Adipose tissue (tissue), 3 donors: ENCODE measurements around the gene GNG10. TPM values are rescaled to one million over a fixed set of nuclear protein-coding genes. Genes with fewer than 3 reads are reported as not detected.
"Not testable (repeated sequence)": the region's sequence is repeated elsewhere in the genome, so short reads cannot be mapped to it uniquely, and the experiment has no call there.

ENCODE experiments used
- H3K27ac ChIP-seq: one replicate; pipeline ENCODE4 v1.5.1; 2013; ENCODE audit warnings: low read depth, low read length
- WGBS, 3 donors: extraction: QIAGEN DNeasy Blood & Tissue Kit; methylation state at CpG; one replicate each; pipeline ENCODE4 v1.1.7; 2013; 5-methylcytosine and 5-hydroxymethylcytosine counted together
- polyA plus RNA-seq, 3 donors: library from polyadenylated mRNA; stranded (reverse); fragments of 200-250 nt; gene quantifications; one replicate each; pipeline ENCODE4 v1.2.3, GENCODE V29; 2013
- donor health status: healthy with polysubstance abuse.
- donor health status: Bipolar disorder and iron deficiency.
- donor health status: healthy.

GNG10 gene
- polyA plus RNA-seq: 100 to 1,000 TPM in 1 of 3 donors, 10 to 100 TPM in 2; 15.0 to 147 (median 57.2) TPM

GRCh38 chr9:111661150-111661801 is at the start of gene GNG10:
Gene GNG10 (plus strand): TSS chr9:111661605. CDS start chr9:111661635, 30 bp downstream.
- WGBS, 3 donors: 0 to 1% (median 0%) methylated on average over 52 to 61 of the region's 61 CpGs
- H3K27ac ChIP-seq: peak within 1 kb of the TSS; percentile 60

GRCh38 chr9:111613436-111614040 is 47.9 kb upstream of the GNG10 start:
- H3K27ac ChIP-seq: no peak overlapping the region
- 40 to 57% (median 45%) methylated on average over 4 of the region's 4 CpGs for WGBS, 3 donors

- 60 to 63% (median 62%) methylated on average over 3 of the region's 3 CpGs for WGBS, 3 donors
Observed at GRCh38 chr9:111615928-111616327, 45.5 kb upstream of the GNG10 start.

GRCh38 chr9:111617349-111617748 is 44.1 kb upstream of the GNG10 start:
- H3K27ac ChIP-seq: not testable (repeated sequence)
- 95 to 96% (median 95%) methylated on average over 24 to 29 of the region's 29 CpGs for WGBS, 3 donors

More at GRCh38 chr9:111615928-111616327, 45.5 kb upstream of the GNG10 start:
- no peak overlapping the region for H3K27ac ChIP-seq

- H3K27ac ChIP-seq: no peak overlapping the region
- WGBS, 3 donors: 22 to 29% (median 22%) methylated on average over 2 of the region's 2 CpGs
Observed at GRCh38 chr9:111621895-111622480, 39.4 kb upstream of the GNG10 start.

- H3K27ac ChIP-seq: no peak overlapping the region
- WGBS, 3 donors: 62 to 72% (median 62%) methylated on average over 3 of the region's 3 CpGs
Observed at GRCh38 chr9:111622626-111623025, 38.8 kb upstream of the GNG10 start.

- WGBS, 3 donors: 42 to 74% (median 66%) methylated on average over 7 of the region's 7 CpGs
- no peak overlapping the region for H3K27ac ChIP-seq
Observed at GRCh38 chr9:111627260-111627963, 34.0 kb upstream of the GNG10 start.

- no peak overlapping the region for H3K27ac ChIP-seq
- 77 to 83% (median 81%) methylated on average over 7 of the region's 7 CpGs for WGBS, 3 donors
Observed at GRCh38 chr9:111628411-111628810, 33.0 kb upstream of the GNG10 start.

DNA sequence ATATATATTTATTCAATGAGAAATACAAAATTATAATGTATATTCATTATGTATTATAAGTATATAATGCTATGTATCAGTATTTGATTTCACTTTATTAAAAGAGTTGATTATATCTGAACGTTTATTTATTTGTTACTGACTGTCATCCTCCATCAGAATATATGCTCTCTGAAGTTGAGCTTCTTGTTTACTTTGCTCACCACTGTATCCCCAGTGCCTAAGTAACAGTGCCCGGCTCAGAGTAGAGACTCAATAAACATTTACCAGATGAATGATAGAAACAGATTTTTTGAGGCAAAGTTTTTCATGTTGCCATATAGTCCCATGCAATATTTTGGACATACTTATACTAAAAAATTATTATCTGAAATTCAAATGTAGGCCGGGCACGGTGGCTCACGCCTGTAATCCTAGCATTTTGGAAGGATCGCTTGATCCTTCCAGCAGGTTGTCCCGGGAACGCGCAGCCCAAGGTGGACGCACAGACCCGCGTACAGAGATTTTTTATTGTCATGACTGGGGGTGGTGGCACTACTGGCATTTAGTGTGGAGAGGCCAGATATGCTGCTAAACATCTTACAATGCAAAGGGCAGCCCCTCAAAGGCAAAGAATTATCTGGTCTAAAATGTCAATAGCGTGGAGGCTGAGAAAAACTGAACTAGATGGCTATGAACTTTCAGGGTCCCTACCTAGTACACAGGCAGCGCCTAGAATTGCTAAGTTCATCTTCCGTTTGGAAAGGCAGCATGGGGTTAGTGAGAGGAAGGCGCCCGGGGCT is 31.0 kb upstream of the GNG10 start:
- H3K27ac ChIP-seq: no peak overlapping the region
- WGBS, 3 donors: 5 to 15% (median 10%) methylated on average over 17 of the region's 17 CpGs

DNA sequence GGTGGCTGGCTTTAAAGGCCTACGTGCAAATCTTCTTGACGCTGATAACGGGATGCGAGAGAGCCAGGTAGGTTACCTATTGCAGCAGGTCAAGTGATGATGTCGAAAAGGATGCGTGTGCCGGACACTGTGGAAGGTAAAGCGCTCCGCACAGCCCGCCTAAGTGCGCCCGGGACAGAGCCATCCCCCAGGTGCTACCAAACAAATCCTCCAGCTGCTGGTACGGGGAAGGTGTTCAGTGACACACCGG is 30.5 kb upstream of the GNG10 start:
- H3K27ac ChIP-seq: no peak overlapping the region
- WGBS, 3 donors: 0 to 1% (median 0%) methylated on average over 14 of the region's 14 CpGs

DNA sequence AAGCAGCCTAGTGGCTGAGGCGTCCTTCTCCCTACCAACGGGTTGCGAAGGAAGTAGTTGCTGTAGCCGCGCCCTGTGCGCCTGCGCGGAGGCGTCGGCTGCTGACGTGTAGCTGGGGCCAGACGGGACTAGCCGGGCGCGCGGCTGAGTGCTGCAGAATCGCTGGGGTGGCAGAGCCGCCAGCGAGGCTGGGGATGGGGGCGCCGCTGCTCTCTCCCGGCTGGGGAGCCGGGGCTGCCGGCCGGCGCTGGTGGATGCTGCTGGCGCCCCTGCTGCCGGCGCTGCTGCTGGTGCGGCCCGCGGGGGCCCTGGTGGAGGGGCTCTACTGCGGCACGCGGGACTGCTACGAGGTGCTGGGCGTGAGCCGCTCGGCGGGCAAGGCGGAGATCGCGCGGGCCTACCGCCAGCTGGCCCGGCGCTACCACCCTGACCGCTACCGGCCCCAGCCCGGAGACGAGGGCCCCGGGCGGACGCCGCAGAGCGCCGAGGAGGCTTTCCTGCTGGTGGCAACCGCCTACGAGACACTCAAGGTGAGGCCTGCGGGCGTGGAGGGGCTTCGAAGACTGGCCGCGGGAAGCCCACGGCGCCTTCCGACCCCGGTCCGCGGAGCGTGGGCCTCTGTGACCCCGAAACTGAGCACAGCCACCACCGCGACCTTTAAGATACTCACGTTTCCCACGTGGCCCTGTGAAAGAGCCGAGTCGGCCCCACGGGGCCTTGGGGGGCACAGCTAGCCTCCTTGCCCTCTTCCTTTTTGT is 30.0 kb upstream of the GNG10 start, which contains the start of gene DNAJC25:
Gene DNAJC25, plus strand, starts transcription at position 121 of the 758 bp plus-strand sequence. Its CDS starts 74 bp downstream, at position 195.
- WGBS, 3 donors: 0 to 1% (median 0%) methylated on average over 59 to 79 of the region's 79 CpGs
- peak within 1 kb of the TSS; percentile 17 for H3K27ac ChIP-seq

DNA sequence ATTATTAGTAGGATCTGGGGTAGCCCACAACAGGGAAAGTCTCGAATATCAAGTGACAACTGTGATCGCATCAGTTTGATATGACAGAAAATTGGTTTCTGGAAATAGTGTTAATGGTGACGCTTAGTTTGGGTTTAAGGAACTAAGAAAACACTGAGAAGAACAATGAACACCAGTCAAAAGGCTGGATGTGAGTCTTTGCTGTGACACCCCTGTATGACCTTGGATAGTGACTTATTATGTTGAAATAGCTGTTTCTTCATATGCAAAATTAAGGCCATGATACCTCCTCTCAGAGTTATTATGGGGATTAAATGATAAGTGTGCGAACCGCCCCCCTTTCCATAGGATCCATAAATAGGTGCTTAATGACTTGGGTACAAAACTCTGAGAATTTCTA is 29.3 kb upstream of the GNG10 start:
- no peak overlapping the region for H3K27ac ChIP-seq
- 15 to 40% (median 29%) methylated on average over 5 of the region's 5 CpGs for WGBS, 3 donors

- H3K27ac ChIP-seq: no peak overlapping the region
- 57 to 85% (median 68%) methylated on average over 7 of the region's 7 CpGs for WGBS, 3 donors
Observed at GRCh38 chr9:111632695-111633388, 28.6 kb upstream of the GNG10 start.

DNA sequence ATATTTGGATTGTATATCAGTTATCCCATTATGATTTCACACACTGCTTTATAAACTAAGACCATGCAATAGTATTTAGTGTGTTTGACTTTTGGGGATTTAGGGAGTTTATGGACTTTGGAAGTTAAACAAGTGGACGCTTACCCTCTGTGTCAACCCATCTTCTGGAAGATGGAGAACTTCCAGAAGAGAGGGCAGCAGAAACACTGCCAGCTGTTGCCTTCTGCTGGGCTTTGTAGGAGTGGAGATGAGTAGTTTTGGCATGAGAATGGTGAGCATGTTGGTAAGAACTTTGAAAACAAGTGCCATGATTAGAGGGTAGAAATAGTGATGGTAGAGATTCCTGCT is 28.0 kb upstream of the GNG10 start:
- 38 to 89% (median 71%) methylated on average over 1 of the region's 1 CpG for WGBS, 3 donors
- no peak overlapping the region for H3K27ac ChIP-seq

GRCh38 chr9:111634860-111635259 is 26.5 kb upstream of the GNG10 start:
- no peak overlapping the region for H3K27ac ChIP-seq
- WGBS, 3 donors: 70 to 87% (median 82%) methylated on average over 1 of the region's 1 CpG

DNA sequence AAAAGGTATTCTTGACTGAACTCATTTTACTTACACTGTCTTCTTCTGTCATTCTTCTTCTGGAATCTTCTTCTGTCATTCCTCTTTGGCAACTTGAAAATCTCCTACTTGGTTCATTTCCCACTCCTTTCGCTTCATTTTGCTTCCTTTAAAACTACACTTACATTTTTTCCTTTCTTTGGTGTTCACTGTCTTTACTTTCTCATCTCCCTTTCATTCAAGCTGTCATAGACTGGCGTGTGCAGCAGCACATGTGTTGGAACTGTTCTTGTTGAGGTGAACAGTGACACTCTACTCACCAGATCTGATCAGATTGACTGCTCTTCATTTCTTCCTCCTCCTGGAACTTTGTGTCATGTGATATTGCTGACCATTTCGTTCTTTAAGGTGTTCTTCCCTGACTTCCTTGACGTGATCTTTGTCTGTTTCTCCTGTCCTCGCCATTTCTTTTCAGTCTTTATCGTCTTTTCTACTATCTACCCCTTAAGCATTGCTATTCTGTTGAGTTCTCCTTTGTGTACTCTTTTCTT is 23.9 kb upstream of the GNG10 start:
- 65 to 86% (median 85%) methylated on average over 6 of the region's 6 CpGs for WGBS, 3 donors
- H3K27ac ChIP-seq: no peak overlapping the region

DNA sequence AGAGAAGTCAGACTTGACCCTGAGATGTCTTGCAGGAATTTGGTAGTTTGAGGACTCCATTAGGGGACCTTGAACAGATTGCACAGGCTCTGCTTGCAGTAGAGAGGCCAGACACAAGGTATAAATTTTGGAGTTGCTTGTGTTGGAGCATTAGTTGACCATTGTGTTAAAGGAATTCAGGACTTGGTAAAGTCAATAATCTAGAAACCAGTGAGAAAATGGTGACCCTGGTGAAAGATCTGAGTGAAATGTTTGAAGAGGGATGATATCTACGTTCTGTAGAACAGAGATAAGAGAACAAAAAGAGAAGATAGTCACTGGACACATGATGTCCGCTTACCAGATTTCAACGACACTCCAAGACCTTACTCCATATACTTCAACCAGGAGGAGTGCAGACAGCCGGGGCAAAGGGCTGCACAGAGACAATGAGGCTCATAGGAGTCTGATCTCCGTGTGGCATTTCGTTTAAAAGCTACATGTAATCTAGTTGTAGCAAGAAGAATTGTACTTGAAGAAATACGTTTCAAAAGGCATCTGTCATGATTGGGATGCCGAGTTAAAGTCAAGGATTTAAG is 17.1 kb upstream of the GNG10 start:
- H3K27ac ChIP-seq: no peak overlapping the region
- WGBS, 3 donors: 70 to 93% (median 91%) methylated on average over 8 of the region's 8 CpGs
